Measurements from ENCODE around the gene DERA.
"Not testable (repeated sequence)": the region's sequence is repeated elsewhere in the genome, so short reads cannot be mapped to it uniquely, and the experiment has no call there.

Gene DERA

DNA sequence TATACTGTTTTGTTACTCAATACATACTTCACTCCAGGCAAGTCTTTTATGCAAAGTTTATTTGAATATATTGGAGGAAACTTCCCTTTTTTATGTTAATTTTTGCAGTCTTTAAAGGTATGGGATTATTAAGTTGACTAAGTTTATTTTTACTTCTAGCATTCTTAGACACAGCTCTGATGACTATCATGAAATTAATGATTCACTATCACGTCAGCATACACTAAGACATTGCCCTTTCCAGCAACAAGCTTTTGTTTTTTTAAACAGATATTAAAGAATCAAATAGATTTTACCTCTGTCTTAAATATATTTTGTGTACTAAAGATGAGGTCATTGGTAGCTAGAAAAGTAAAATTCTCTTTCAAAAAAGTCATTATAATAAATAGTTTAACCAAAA is 52.1 kb downstream of the DERA start:
- Histone ChIP-seq H3K9ac (ENCODE audit: low read length) (no peak overlapping the region), H3K36me3 (ENCODE audit: control insufficient read depth, insufficient read depth, low read length) (peaks cover 10% of the 10 kb centered on the region; the same call in 1 of the 2 replicates), H3K4me3 (ENCODE audit: low read depth, low read length) (no peak overlapping the region), H3K4me1 (ENCODE audit: control insufficient read depth, insufficient read depth, low read length) (0 out of 2 replicates have a peak, but pooled peaks cover 4% of the 10 kb centered on the region), H3K9me3 (ENCODE audit: control insufficient read depth, insufficient read depth, low read depth, low read length) (no peaks in the 10 kb centered on the region), H3K27ac (ENCODE audit: low read depth, low read length) (no peak overlapping the region), H3K27me3 (ENCODE audit: control insufficient read depth, insufficient read depth, low read length) (no peaks in the 10 kb centered on the region)

DNA sequence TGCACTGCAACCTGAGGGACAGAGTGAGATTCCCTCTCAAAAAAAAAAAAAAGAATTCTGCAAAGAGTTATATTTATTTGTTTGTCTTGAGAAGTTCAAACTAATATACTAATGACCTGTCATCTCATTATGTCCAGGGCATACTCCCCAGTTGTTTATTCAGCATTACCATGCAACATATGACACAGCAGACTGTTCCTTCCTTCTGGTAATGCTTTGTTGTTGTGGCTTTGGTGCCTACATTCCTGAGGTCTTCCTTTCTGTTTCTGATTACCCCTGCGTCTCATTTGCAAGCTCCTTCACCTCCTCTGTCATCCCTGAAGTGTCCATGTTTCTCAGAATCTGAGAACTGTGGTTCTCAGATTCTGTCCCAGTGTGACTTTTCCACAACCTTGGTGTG is 55.3 kb downstream of the DERA start:
- Histone ChIP-seq H3K4me1 (ENCODE audit: control insufficient read depth, insufficient read depth, low read length) (0 out of 2 replicates have a peak, but pooled peaks cover 4% of the 10 kb centered on the region), H3K27me3 (ENCODE audit: control insufficient read depth, insufficient read depth, low read length) (no peaks in the 10 kb centered on the region), H3K9ac (ENCODE audit: low read length) (no peak overlapping the region), H3K4me3 (ENCODE audit: low read depth, low read length) (no peak overlapping the region), H3K9me3 (ENCODE audit: control insufficient read depth, insufficient read depth, low read depth, low read length) (no peaks in the 10 kb centered on the region), H3K36me3 (ENCODE audit: control insufficient read depth, insufficient read depth, low read length) (peaks cover 4% of the 10 kb centered on the region; the same call in 1 of the 2 replicates), H3K27ac (ENCODE audit: low read depth, low read length) (no peak overlapping the region)

DNA sequence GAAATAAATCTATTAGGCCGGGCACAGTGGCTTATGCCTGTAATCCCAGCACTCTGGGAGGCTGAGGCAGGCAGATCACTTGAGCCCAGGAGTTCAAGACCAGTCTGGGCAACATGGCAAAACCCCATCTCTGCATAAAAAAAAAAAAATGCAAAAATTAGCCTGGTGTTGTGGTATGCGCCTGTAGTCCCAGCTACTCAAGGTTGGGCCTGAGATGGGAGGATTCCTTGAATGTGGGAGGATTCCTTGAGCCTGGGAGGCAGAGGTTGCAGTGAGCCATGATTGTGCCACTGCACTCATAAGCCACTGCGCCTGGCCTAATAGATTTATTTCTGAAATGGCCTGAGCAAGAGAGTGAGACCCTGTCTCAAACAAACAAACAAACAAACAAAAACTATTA is 55.9 kb downstream of the DERA start:
- H3K27me3 ChIP-seq (ENCODE audit: control insufficient read depth, insufficient read depth, low read length); H3K9ac ChIP-seq (ENCODE audit: low read length); H3K4me1 ChIP-seq (ENCODE audit: control insufficient read depth, insufficient read depth, low read length); H3K36me3 ChIP-seq (ENCODE audit: control insufficient read depth, insufficient read depth, low read length); H3K9me3 ChIP-seq (ENCODE audit: control insufficient read depth, insufficient read depth, low read depth, low read length); H3K27ac ChIP-seq (ENCODE audit: low read depth, low read length); H3K4me3 ChIP-seq (ENCODE audit: low read depth, low read length): not testable (repeated sequence)

DNA sequence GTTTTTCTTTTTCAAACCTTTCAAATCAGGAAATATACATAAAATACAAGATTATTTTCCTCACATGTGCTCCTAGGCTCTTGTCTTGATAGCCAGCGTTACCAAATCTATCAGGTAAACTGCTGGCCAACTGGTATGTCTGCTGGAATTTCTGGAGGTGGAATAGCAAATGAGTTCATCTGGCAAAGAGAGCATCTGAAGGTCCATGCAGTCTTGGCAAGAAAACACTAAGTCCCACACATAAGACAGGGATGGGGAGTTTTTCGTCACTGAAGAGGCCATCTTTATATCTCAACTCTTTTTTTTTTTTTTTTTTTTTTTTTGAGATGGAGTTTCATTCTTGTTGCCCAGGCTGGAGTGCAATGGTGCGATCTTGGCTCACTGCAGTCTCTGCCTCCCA is 60.1 kb downstream of the DERA start:
- no peaks in the 10 kb centered on the region for H3K27me3 ChIP-seq (ENCODE audit: control insufficient read depth, insufficient read depth, low read length)
- no peak overlapping the region for H3K27ac ChIP-seq (ENCODE audit: low read depth, low read length)
- no peaks in the 10 kb centered on the region for H3K9me3 ChIP-seq (ENCODE audit: control insufficient read depth, insufficient read depth, low read depth, low read length)
- H3K4me3 ChIP-seq (ENCODE audit: low read depth, low read length): no peak overlapping the region
- H3K9ac ChIP-seq (ENCODE audit: low read length): no peak overlapping the region
- H3K36me3 ChIP-seq (ENCODE audit: control insufficient read depth, insufficient read depth, low read length): no peaks in the 10 kb centered on the region
- H3K4me1 ChIP-seq (ENCODE audit: control insufficient read depth, insufficient read depth, low read length): 0 out of 2 replicates have a peak, but pooled peaks cover 4% of the 10 kb centered on the region

DNA sequence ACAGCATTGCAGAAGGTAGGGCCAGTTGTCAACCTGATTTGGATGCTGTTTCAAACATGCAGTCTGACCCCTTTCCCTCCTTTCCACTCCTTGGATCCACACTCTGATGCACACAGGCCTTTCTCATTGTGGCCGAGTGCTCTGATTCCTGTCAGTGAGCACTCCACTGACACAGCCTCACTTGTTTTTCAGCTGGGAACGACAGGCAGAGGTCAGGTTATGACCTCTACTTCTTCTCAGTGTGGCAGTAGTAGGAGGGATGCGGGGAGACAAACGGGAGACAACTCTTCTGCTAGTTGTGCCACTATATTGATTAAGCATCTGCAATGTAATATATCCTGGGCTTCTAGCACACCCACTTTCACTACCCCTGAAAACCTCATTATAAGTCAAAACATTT is 61.8 kb downstream of the DERA start:
- no peaks in the 10 kb centered on the region for H3K27me3 ChIP-seq (ENCODE audit: control insufficient read depth, insufficient read depth, low read length)
- H3K9me3 ChIP-seq (ENCODE audit: control insufficient read depth, insufficient read depth, low read depth, low read length): no peaks in the 10 kb centered on the region
- H3K36me3 ChIP-seq (ENCODE audit: control insufficient read depth, insufficient read depth, low read length): no peaks in the 10 kb centered on the region
- H3K9ac ChIP-seq (ENCODE audit: low read length): no peak overlapping the region
- no peak overlapping the region for H3K27ac ChIP-seq (ENCODE audit: low read depth, low read length)
- no peak overlapping the region for H3K4me3 ChIP-seq (ENCODE audit: low read depth, low read length)
- H3K4me1 ChIP-seq (ENCODE audit: control insufficient read depth, insufficient read depth, low read length): no peaks in the 10 kb centered on the region

DNA sequence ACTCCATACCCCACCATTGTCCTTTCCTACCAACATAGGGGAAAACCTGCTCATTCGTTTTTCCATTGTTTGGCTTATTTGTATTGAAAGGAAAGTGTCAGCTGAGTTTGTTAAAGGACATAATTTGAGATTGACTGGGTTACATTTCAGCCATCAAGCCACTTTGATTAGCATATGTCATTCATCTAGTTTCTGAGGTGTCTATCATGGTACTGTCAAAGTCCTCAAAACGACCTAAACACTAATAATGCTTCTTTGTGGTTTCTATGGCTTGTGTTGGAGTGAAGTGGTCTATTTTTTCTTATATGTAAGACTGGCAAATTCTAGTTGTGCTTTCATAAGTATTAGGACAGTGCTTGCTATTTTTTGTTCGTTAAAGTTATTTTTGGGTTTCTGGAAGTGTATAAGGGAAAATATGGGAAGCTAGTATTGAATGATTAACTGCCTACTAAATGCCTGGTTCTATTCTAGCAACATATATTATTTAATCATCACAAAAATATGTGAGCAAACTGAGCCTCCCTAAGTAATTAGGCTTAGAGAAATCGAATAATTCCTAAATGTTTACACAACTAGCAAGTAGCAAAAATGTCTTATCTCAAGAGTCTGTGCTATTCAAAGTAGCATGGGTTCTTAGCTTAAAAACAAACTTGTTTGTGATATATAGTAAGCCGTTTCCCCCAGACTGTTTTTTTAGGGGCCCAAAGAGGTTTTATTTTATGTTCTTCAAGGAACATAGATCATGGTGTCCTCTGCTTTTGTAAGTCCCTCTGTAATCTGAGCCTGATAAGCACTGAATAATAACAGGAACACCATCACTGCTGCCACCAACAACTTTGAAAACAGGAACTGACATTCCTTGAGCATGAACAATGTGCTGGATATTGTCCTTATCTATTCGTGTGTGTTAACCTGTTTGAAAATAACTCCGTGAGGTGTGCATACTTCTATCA is 67.1 kb downstream of the DERA start:
- Histone ChIP-seq H3K4me3 (ENCODE audit: low read depth, low read length) (no peak overlapping the region), H3K9me3 (ENCODE audit: control insufficient read depth, insufficient read depth, low read depth, low read length) (no peaks in the 10 kb centered on the region), H3K27ac (ENCODE audit: low read depth, low read length) (no peak overlapping the region), H3K9ac (ENCODE audit: low read length) (no peak overlapping the region), H3K4me1 (ENCODE audit: control insufficient read depth, insufficient read depth, low read length) (peaks cover 14% of the 10 kb centered on the region; the same call in 1 of the 2 replicates), H3K36me3 (ENCODE audit: control insufficient read depth, insufficient read depth, low read length) (no peaks in the 10 kb centered on the region), H3K27me3 (ENCODE audit: control insufficient read depth, insufficient read depth, low read length) (no peaks in the 10 kb centered on the region)

DNA sequence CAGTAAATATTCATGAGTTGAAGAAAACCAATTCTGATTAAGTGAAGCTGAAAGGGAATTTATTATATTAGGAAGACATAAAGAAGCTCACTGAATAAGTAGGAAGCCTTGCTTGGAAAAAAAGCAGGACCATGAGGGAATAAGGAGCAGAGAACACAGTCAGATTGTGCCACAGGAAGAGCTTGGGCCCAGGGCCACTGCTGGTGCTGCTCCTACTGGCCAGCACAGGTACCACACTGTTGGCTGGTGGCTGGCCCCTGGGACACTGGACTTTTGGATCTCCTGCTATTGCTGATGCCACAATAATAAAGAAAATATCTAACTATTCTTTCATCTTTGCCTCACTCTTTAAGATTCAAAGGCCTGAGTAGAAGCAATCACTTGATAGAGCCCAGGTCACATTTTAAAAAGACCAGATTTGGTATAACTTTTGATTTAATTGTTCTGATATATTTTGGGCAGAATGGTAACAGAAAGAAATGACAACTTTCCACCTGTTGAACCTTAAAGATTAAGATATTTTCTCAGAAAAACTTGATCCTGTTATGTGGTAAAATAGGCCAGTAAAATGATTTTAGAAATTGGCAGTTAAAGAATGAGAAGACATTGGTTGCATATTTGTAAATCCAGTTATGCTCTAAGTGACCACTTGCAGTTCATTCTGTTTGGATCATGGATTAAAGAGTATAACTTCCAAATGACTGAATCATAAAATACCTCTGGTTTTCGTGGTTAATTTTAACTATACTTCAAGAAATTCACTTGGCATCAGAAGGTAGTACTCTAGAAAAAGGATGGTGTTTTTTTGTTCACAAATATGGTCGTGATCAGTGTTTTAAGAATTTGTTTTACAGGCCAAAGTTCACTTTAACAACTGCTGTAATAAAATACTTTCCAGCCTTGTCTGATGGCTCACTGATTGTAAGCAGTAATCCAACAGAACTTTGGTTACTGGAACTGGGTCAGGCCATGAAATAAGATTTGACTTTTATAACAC is 68.3 kb downstream of the DERA start:
- Histone ChIP-seq H3K9ac (ENCODE audit: low read length) (no peak overlapping the region), H3K27me3 (ENCODE audit: control insufficient read depth, insufficient read depth, low read length) (no peaks in the 10 kb centered on the region), H3K4me1 (ENCODE audit: control insufficient read depth, insufficient read depth, low read length) (peaks cover 14% of the 10 kb centered on the region; the same call in 1 of the 2 replicates), H3K36me3 (ENCODE audit: control insufficient read depth, insufficient read depth, low read length) (no peaks in the 10 kb centered on the region; the same call in 1 of the 2 replicates), H3K4me3 (ENCODE audit: low read depth, low read length) (no peak overlapping the region), H3K27ac (ENCODE audit: low read depth, low read length) (no peak overlapping the region), H3K9me3 (ENCODE audit: control insufficient read depth, insufficient read depth, low read depth, low read length) (no peaks in the 10 kb centered on the region)

DNA sequence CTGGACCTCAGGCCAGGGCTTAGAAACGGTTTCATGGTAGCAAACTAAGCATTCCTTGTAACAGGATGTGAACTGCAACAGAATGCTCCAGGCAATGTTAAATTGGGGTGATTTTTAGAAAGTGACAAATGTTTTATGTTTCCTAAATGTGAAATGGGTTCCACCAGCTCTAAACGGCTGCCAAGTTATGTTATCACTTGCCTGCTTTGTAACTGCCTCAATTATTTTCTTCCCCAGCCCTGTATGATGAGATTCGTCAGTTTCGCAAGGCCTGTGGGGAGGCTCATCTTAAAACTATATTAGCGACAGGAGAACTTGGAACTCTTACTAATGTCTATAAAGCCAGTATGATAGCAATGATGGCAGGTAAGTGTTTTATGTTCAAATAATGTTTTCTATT is 70.9 kb downstream of the DERA start:
- H3K27me3 ChIP-seq (ENCODE audit: control insufficient read depth, insufficient read depth, low read length): no peaks in the 10 kb centered on the region
- no peaks in the 10 kb centered on the region; the same call in 1 of the 2 replicates for H3K36me3 ChIP-seq (ENCODE audit: control insufficient read depth, insufficient read depth, low read length)
- no peaks in the 10 kb centered on the region for H3K9me3 ChIP-seq (ENCODE audit: control insufficient read depth, insufficient read depth, low read depth, low read length)
- H3K4me3 ChIP-seq (ENCODE audit: low read depth, low read length): no peak overlapping the region
- H3K9ac ChIP-seq (ENCODE audit: low read length): no peak overlapping the region
- H3K27ac ChIP-seq (ENCODE audit: low read depth, low read length): no peak overlapping the region
- peaks cover 14% of the 10 kb centered on the region; the same call in 1 of the 2 replicates for H3K4me1 ChIP-seq (ENCODE audit: control insufficient read depth, insufficient read depth, low read length)

DNA sequence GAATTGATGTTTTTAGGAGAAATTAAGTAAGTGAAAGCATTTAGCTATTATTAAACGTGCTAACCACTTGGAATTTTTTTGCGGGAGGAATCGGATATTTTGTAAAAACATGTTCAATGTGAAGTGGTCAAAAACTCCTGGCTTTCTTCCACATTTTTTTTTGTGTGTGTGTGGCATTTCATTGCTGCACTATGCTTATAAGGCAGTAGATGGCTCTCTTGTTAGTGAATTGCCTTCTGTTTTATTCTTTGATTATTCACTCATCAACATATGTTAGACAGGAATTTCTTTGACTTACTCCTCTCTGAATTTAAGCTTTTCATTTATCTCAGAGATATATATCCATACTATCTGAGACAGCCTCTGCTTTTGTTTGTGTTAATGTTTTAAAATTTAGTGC is 71.3 kb downstream of the DERA start:
- no peaks in the 10 kb centered on the region; the same call in 1 of the 2 replicates for H3K36me3 ChIP-seq (ENCODE audit: control insufficient read depth, insufficient read depth, low read length)

DNA sequence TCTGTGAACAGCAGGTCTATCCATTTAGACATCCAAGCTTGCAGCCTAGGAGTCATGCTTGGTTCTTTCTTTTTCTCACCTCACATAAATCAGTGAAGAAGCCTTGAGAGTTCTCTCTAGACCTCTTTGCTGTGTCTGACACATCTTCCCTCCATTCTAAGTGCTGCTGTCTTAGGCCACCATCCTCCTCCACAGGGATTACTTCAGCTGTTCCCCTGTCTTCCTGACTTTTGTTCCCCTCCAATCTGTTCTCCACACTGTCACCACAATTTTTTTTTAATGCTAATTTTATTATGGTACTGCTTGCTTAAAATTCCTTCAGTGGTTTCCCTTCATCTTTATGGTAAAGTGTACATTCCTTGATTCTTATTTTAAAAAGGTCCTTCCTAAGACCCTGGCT is 71.8 kb downstream of the DERA start:
- no peak overlapping the region for H3K4me3 ChIP-seq (ENCODE audit: low read depth, low read length)
- peaks cover 14% of the 10 kb centered on the region; the same call in 1 of the 2 replicates for H3K4me1 ChIP-seq (ENCODE audit: control insufficient read depth, insufficient read depth, low read length)
- no peak overlapping the region for H3K9ac ChIP-seq (ENCODE audit: low read length)
- peaks cover 2% of the 10 kb centered on the region; the same call in 1 of the 2 replicates for H3K36me3 ChIP-seq (ENCODE audit: control insufficient read depth, insufficient read depth, low read length)
- no peaks in the 10 kb centered on the region for H3K27me3 ChIP-seq (ENCODE audit: control insufficient read depth, insufficient read depth, low read length)
- H3K9me3 ChIP-seq (ENCODE audit: control insufficient read depth, insufficient read depth, low read depth, low read length): no peaks in the 10 kb centered on the region
- no peak overlapping the region for H3K27ac ChIP-seq (ENCODE audit: low read depth, low read length)

More for the DNA sequence above, 71.3 kb downstream of the DERA start:
- H3K27ac ChIP-seq (ENCODE audit: low read depth, low read length): no peak overlapping the region
- H3K9ac ChIP-seq (ENCODE audit: low read length): no peak overlapping the region
- H3K9me3 ChIP-seq (ENCODE audit: control insufficient read depth, insufficient read depth, low read depth, low read length): no peaks in the 10 kb centered on the region
- H3K4me1 ChIP-seq (ENCODE audit: control insufficient read depth, insufficient read depth, low read length): peaks cover 14% of the 10 kb centered on the region; the same call in 1 of the 2 replicates
- H3K4me3 ChIP-seq (ENCODE audit: low read depth, low read length): no peak overlapping the region
- no peaks in the 10 kb centered on the region for H3K27me3 ChIP-seq (ENCODE audit: control insufficient read depth, insufficient read depth, low read length)

Data from HUES6 (cell line).